Nucleus accumbens (tissue), 56 donors: ENCODE data around the gene MYORG.

Experiments used
- DNase-seq, 56 donors: peaks; one replicate each; lab custom pipeline; 2025; lab: John Stamatoyannopoulos, UW

The MYORG gene

GRCh38 chr9:34385561-34386230 lies 9.0 kb upstream of the MYORG start:
- DNase-seq = no peak

GRCh38 chr9:34384368-34385165 lies 7.9 kb upstream of the MYORG start:
- DNase-seq = no peak

GRCh38 chr9:34383904-34384303 lies 7.2 kb upstream of the MYORG start:
- no peak for DNase-seq

GRCh38 chr9:34382879-34383278 lies 6.2 kb upstream of the MYORG start:
- DNase-seq = no peak

- no peak for DNase-seq
Observed at GRCh38 chr9:34382054-34382453, 5.4 kb upstream of the MYORG start.

- DNase-seq = peak in 32 of 56 donors; percentile 14 to 74 (median 46)
Observed at GRCh38 chr9:34381323-34381722, 4.6 kb upstream of the MYORG start.

- DNase-seq = peak in 52 of 56 donors; percentile 23 to 85 (median 69)
Observed at GRCh38 chr9:34380511-34381315, 4.0 kb upstream of the MYORG start.

GRCh38 chr9:34380034-34380510 lies 3.4 kb upstream of the MYORG start:
- DNase-seq = no peak

- peak in 53 of 56 donors; percentile 30 to 91 (median 78) for DNase-seq
Observed at GRCh38 chr9:34379334-34380033, 2.8 kb upstream of the MYORG start.

GRCh38 chr9:34378376-34379060 lies 1.8 kb upstream of the MYORG start:
- no peak for DNase-seq

- DNase-seq = peak in 4 of 56 donors; percentile 49 to 64 (median 58)
Observed at GRCh38 chr9:34377404-34377746, 677 bp upstream of the MYORG start.

- peak in 26 of 56 donors; percentile 25 to 75 (median 56) for DNase-seq
Observed at GRCh38 chr9:34375901-34376595, 650 bp downstream of the MYORG start.

- DNase-seq = no peak
Observed at GRCh38 chr9:34374905-34375552, 1.7 kb downstream of the MYORG start.

GRCh38 chr9:34374339-34374738 lies 2.4 kb downstream of the MYORG start:
- DNase-seq = no peak

GRCh38 chr9:34373749-34374148 lies 2.9 kb downstream of the MYORG start:
- DNase-seq = no peak

GRCh38 chr9:34372467-34373011 lies 4.2 kb downstream of the MYORG start:
- DNase-seq = no peak

GRCh38 chr9:34371886-34372466 lies 4.7 kb downstream of the MYORG start:
- DNase-seq = no peak
